ENCODE data around the gene IRGC. TPM values are rescaled to one million over a fixed set of nuclear protein-coding genes. Genes with fewer than 3 reads are reported as not detected.

IRGC gene
- total RNA-seq, 1 experiment from 2014 or later: not detected

DNA sequence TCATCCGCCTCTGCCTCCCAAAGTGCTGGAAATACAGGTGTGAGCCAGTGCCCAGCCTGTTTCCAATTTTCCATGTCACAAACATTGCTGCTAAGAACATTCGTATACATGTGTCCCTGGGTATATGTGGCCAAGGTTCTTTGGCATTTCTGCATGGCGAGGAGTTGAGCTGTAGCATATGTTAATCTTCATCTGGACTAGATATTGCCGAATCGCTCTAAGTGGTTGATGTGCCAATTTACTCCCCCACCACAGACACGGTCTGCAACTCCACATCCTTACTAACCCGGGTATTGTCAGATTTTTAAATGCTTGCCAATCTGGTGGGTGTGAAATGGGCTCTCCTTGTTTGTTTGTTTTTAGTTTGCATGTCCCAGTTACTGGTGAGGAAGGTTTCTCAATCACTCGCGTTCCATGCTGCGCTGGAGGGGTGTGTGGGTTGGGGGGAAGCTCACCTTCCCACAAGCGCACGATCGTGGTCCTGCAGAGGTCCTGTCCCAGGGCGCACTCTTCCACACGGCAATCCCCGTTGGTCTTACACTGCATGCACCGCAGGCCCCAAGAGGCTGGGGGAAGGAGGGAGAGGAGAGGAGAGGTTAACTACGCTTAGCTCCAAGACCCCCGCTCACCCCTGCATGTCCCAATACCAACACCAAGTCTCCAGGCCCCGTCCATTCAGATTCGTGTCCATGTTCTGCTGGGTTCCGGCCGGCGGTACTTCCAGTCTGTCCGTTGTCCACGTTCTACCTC, 48.6 kb upstream of the IRGC start:
- Histone ChIP-seq H3K27me3 (ENCODE audit: insufficient read depth, low read length) (no peaks in the 10 kb centered on the region), H3K23me2 (ENCODE audit: insufficient read length, low read depth, low read length, poor library complexity, severe bottlenecking) (peaks cover 15% of the 10 kb centered on the region), H3K18ac (ENCODE audit: insufficient read length, low read depth, low read length) (peak overlapping the region; percentile 69), H2BK5ac (ENCODE audit: insufficient read length, low read length) (peak overlapping the region; percentile 36), H3K4ac (ENCODE audit: low read depth, low read length) (peak overlapping the region; percentile 24; the same call in 1 of the 2 replicates), H3T11ph (ENCODE audit: low read length) (no peak overlapping the region), H3K9me3 (ENCODE audit: control insufficient read depth, low read depth, low read length) (no peaks in the 10 kb centered on the region), H3K27ac (ENCODE audit: insufficient read length, low read depth, low read length) (peak overlapping the region; percentile 56), H2BK15ac (ENCODE audit: low read depth, low read length) (no peak overlapping the region), H3K79me2 (ENCODE audit: insufficient read depth, low read length) (no peaks in the 10 kb centered on the region), H2AK5ac (ENCODE audit: insufficient read length, low read length) (no peak overlapping the region), H4K8ac (replicated peaks; ENCODE audit: insufficient read length, low read depth, low read length) (no peak overlapping the region), H4K5ac (ENCODE audit: insufficient read length, low read depth, low read length) (peak overlapping the region; percentile 65), H3K14ac (ENCODE audit: insufficient read depth, low read length) (peak overlapping the region; percentile 81), H3K9ac (ENCODE audit: extremely low read depth, insufficient read length, low read length) (peak overlapping the region; percentile 84), H2BK20ac (ENCODE audit: low read depth, low read length, poor library complexity, severe bottlenecking) (no peak overlapping the region), H2BK120ac (ENCODE audit: low read depth, low read length, poor library complexity, severe bottlenecking) (no peak overlapping the region), H3K4me2 (ENCODE audit: insufficient read depth, insufficient read length, low read length) (peak overlapping the region; percentile 90), H3K79me1 (ENCODE audit: insufficient read depth, low read depth, low read length, poor library complexity, severe bottlenecking) (no peaks in the 10 kb centered on the region), H2BK12ac (ENCODE audit: insufficient read length, low read depth, low read length) (no peak overlapping the region), H3K56ac (ENCODE audit: insufficient read length, low read depth, low read length) (no peak overlapping the region), H2AFZ (ENCODE audit: low read length) (peak overlapping the region; percentile 3), H3K23ac (ENCODE audit: insufficient read length, low read depth, low read length) (no peak overlapping the region), H4K91ac (ENCODE audit: insufficient read length, low read depth, low read length) (no peak overlapping the region), H3K4me1 (ENCODE audit: insufficient read depth, low read length) (peaks cover 2% of the 10 kb centered on the region; the same call in 1 of the 2 replicates), H4K20me1 (ENCODE audit: control insufficient read depth, insufficient read depth, insufficient read length) (no peaks in the 10 kb centered on the region)
- Mint-ChIP-seq H3K4me1 (peaks cover 28 to 31% of the 10 kb centered on the region in 2 experiments), H3K27me3 (ENCODE audit: low read depth) (peaks cover 25% of the 10 kb centered on the region), H3K36me3 (ENCODE audit: insufficient read depth in 1 of 3, low read depth in 3 of 3) (peaks cover 25 to 32% (median 25%) of the 10 kb centered on the region in 3 experiments; a peak in 5 of 7 replicates), H3K9me3 (no peaks in the 10 kb centered on the region), H3K4me3 (peak overlapping the region; percentile 76 to 91), H3K27ac (peak overlapping the region; percentile 95 to 98 (median 96))
- DNase-seq: no peak
- TF ChIP-seq, protein P1, sequence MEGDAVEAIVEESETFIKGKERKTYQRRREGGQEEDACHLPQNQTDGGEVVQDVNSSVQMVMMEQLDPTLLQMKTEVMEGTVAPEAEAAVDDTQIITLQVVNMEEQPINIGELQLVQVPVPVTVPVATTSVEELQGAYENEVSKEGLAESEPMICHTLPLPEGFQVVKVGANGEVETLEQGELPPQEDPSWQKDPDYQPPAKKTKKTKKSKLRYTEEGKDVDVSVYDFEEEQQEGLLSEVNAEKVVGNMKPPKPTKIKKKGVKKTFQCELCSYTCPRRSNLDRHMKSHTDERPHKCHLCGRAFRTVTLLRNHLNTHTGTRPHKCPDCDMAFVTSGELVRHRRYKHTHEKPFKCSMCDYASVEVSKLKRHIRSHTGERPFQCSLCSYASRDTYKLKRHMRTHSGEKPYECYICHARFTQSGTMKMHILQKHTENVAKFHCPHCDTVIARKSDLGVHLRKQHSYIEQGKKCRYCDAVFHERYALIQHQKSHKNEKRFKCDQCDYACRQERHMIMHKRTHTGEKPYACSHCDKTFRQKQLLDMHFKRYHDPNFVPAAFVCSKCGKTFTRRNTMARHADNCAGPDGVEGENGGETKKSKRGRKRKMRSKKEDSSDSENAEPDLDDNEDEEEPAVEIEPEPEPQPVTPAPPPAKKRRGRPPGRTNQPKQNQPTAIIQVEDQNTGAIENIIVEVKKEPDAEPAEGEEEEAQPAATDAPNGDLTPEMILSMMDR (conservative IDR thresholded peaks at IDR 0.05): no peak
- no CpG with 5 or more reads among the region's 26 CpGs for WGBS (ENCODE audit: extremely low coverage, insufficient read length, low lambda C conversion rate)

Measured in H9 (cell line).